Body of pancreas (tissue), 4 donors: ENCODE data around the gene SFXN2. TPM values are rescaled to one million over a fixed set of nuclear protein-coding genes. Genes with fewer than 3 reads are reported as not detected.

Experiments
- ATAC-seq: fragments of 150-250 bp; one replicate; pipeline ENCODE4 v1.9.1; 2016
- DNase-seq, 4 donors: peaks; one replicate each; pipeline ENCODE4 v3.0.0-alpha.2; 2019
- H3K27ac ChIP-seq, 4 donors: fragments of 200-600 bp; sonication (generic); 1 replicate in 3 of 4; 2 replicates in 1 of 4; pipeline versions ENCODE4 v1.5.1 to v1.6.1; 2016 to 2019; ENCODE audit warnings: mild to moderate bottlenecking in 1 of 4, mixed read lengths in 1 of 4, moderate library complexity in 1 of 4
- H3K27me3 ChIP-seq, 2 donors: fragments of 200-600 bp; sonication (generic); one replicate each; pipeline ENCODE4 v1.6.0; 2016; ENCODE audit warnings: mild to moderate bottlenecking in 1 of 2
- H3K36me3 ChIP-seq, 2 donors: fragments of 200-600 bp; sonication (generic); replicated peaks in 1 of 2; 2 replicates each; pipeline ENCODE4 v1.5.1; 2016; ENCODE audit warnings: low read depth in 2 of 2; ENCODE audit not compliant: insufficient read depth in 1 of 2
- H3K4me1 ChIP-seq: fragments of 200-600 bp; sonication (generic); one replicate; pipeline ENCODE4 v1.6.0; 2016
- H3K4me3 ChIP-seq, 2 donors: fragments of 200-600 bp; sonication (generic); 1 replicate in 1 of 2; 2 replicates in 1 of 2; pipeline ENCODE4 v1.5.1; 2016 to 2019
- H3K9me3 ChIP-seq, 3 donors: fragments of 200-600 bp; sonication (generic); 1 replicate in 2 of 3; 2 replicates in 1 of 3; pipeline ENCODE4 v1.5.1; 2016
- POLR2A ChIP-seq, 3 donors: fragments of 450-650 bp; IDR thresholded peaks; one replicate each; pipeline ENCODE4 v1.6.1; 2016; ENCODE audit warnings: antibody characterized with exemption in 3 of 3, mild to moderate bottlenecking in 2 of 3
- WGBS, 2 donors: methylation state at CpG; one replicate each; pipeline ENCODE4 v1.1.5; 2017; 5-methylcytosine and 5-hydroxymethylcytosine counted together
- intact Hi-C: fragments of 100-400 bp; cut with DNase I; formaldehyde crosslinking; loops from one replicate; pipeline ENCODE4 v1.15.1; 2023
- total RNA-seq, 2 donors: library from RNA; depleted of rRNA; stranded (reverse); fragments of >200 nt; gene quantifications; one replicate each; pipeline ENCODE4 v1.1.0, GENCODE V29; 2016
- TF ChIP-seq, protein P1 (sequence below), 7 experiments: fragments of 450-650 bp in 4 of 7; fragments of 200-600 bp in 3 of 7; sonication (generic) in 3 of 7; IDR thresholded peaks; one replicate each; pipeline ENCODE4 v1.5.1; 2016 to 2019; ENCODE audit warnings: antibody characterized with exemption in 7 of 7

Gene SFXN2
- total RNA-seq, 2 donors from 2014 or later, result 2.1 to 7.3 TPM

DNA sequence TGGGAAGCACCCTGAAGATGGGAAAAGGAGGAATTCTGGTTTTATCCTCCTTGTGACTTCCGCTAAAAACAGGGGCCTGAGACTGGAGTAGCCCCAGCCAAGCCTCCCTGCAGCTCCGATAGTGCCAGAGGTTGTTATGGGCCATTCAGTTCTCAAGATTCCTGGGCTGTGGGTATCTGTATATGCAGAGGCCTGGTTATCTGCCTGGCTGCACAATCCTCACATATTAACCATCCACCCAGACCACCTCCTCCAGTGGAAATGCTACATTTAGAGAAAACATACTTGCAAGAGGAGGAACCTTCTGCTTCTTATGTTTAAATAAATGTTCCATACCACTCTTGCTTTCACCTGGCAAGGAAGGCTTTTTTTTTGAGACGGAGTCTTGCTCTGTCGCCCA lies 34.8 kb upstream of the SFXN2 start:
- Histone ChIP-seq H3K4me3 (no peak overlapping the region), H3K4me1 (peaks cover 35% of the 10 kb centered on the region), H3K27ac (no peak overlapping the region), H3K36me3 (no peaks in the 10 kb centered on the region), H3K9me3 (no peaks in the 10 kb centered on the region), H3K27me3 (no peaks in the 10 kb centered on the region)
- 97% methylated on average over 4 of the region's 4 CpGs for WGBS, 2 donors
- ATAC-seq (no peak), DNase-seq (no peak)
- intact Hi-C loops, result no loop called here
- TF ChIP-seq, protein P1, sequence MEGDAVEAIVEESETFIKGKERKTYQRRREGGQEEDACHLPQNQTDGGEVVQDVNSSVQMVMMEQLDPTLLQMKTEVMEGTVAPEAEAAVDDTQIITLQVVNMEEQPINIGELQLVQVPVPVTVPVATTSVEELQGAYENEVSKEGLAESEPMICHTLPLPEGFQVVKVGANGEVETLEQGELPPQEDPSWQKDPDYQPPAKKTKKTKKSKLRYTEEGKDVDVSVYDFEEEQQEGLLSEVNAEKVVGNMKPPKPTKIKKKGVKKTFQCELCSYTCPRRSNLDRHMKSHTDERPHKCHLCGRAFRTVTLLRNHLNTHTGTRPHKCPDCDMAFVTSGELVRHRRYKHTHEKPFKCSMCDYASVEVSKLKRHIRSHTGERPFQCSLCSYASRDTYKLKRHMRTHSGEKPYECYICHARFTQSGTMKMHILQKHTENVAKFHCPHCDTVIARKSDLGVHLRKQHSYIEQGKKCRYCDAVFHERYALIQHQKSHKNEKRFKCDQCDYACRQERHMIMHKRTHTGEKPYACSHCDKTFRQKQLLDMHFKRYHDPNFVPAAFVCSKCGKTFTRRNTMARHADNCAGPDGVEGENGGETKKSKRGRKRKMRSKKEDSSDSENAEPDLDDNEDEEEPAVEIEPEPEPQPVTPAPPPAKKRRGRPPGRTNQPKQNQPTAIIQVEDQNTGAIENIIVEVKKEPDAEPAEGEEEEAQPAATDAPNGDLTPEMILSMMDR (IDR thresholded peaks at IDR 0.05), result no peak
- TF ChIP-seq POLR2A (IDR thresholded peaks at IDR 0.05), result no peak

DNA sequence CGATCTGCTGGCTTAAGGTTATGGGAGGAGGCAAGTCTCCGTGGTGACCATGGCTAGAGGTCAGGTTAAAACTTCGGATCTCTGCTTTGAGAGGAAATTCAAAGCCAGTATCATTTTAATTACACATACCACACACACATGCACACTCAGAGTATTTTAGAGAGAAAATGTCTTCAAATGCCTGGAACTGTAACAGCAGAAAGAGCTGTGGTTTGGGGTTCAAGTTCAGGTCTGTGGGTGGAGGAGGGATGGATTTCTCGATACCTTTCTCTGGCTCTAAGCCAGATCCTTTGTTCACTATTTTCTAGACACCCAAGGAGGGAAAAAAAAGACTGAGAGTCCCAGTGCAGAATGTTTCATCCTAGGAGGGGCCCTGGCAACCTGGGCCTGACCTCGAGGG lies 32.7 kb upstream of the SFXN2 start:
- H3K4me3 ChIP-seq, result no peak overlapping the region
- peaks cover 0 to 2% of the 10 kb centered on the region in 2 donors for H3K36me3 ChIP-seq
- ATAC-seq (no peak), DNase-seq (no peak)
- H3K4me1 ChIP-seq, result peaks cover 25% of the 10 kb centered on the region
- no peak overlapping the region for H3K27ac ChIP-seq
- H3K9me3 ChIP-seq, result no peaks in the 10 kb centered on the region
- intact Hi-C loops, result no loop called here
- no peaks in the 10 kb centered on the region for H3K27me3 ChIP-seq
- TF ChIP-seq, protein P1 (IDR thresholded peaks at IDR 0.05), result no peak
- no peak for TF ChIP-seq POLR2A (IDR thresholded peaks at IDR 0.05)
- 78 to 83% methylated on average over 5 of the region's 5 CpGs for WGBS, 2 donors

DNA sequence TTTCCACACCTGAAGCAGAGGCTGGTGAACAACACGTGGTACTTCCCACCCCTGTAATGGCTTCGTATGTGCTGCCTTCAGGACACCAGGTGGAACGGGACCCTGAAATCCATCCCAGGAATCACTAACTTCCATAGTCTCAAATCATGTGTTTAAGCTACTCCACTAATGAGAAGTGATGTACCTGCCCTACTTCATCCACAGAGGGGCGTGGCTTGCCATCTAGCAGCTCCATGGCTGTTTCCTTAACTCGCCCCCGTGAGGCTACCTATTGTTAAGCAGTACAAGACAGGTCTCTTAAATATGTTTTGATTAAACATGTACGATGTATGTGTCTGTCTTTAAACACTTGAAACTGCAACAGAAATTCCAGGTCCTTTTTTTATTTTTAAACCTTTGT lies 32.0 kb upstream of the SFXN2 start:
- WGBS, 2 donors, result 93 to 94% methylated on average over 7 of the region's 7 CpGs
- TF ChIP-seq, protein P1 (IDR thresholded peaks at IDR 0.05), result no peak
- TF ChIP-seq POLR2A (IDR thresholded peaks at IDR 0.05), result no peak
- Histone ChIP-seq H3K27me3 (no peaks in the 10 kb centered on the region), H3K4me1 (peaks cover 19% of the 10 kb centered on the region), H3K36me3 (peaks cover 0 to 2% of the 10 kb centered on the region in 2 donors), H3K27ac (no peak overlapping the region), H3K9me3 (no peaks in the 10 kb centered on the region), H3K4me3 (no peak overlapping the region)
- intact Hi-C loops, result no loop called here
- ATAC-seq (no peak), DNase-seq (no peak)

DNA sequence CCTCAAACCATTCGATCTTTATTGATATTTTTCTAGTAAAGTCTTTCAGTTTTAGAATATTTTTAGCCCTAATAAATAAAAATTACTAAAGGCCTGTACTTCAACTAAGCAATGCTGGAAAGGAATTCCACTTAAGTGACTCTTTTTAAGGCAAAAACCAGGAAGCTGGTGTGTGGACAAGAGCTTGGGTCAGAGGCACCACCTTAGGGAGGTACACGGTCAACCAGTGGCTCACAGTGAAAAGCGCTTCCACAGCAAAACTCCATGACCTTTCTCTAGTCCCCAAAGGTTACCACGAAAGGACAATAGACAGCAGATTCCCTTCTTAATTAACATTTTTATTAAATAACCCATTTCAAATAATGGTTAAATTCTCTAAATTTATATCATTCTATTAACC lies 31.5 kb upstream of the SFXN2 start:
- intact Hi-C loops, result no loop called here
- 82 to 87% methylated on average over 4 of the region's 4 CpGs for WGBS, 2 donors
- TF ChIP-seq, protein P1 (IDR thresholded peaks at IDR 0.05), result no peak
- TF ChIP-seq POLR2A (IDR thresholded peaks at IDR 0.05), result no peak

DNA sequence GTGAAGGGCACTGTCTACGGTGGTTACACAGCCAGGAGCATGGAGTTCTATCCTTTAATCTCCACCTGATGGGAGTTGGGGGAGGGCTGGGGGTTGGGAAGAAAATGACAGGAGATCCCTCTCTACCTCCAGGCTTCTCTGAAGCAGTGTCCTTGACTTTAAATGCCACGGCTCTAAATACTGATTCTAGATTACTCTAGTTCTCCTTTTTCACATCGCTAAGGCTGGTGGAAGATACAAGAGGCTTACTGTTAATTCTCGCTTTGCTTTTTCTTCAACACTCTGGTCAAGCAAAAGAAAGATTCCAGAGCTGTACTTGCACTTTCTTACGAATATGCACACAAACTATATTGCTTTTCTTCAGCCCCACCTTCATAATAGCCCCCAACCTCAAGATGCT lies 30.7 kb upstream of the SFXN2 start:
- no peak for ATAC-seq
- WGBS, 2 donors, result 80 to 88% methylated on average over 5 of the region's 5 CpGs
- Histone ChIP-seq H3K9me3 (no peaks in the 10 kb centered on the region), H3K4me1 (peaks cover 6% of the 10 kb centered on the region), H3K4me3 (no peak overlapping the region), H3K36me3 (peaks cover 0 to 2% of the 10 kb centered on the region in 2 donors), H3K27ac (no peak overlapping the region), H3K27me3 (no peaks in the 10 kb centered on the region)
- intact Hi-C loops, result no loop called here
- no peak for DNase-seq
- no peak for TF ChIP-seq POLR2A (IDR thresholded peaks at IDR 0.05)
- TF ChIP-seq, protein P1 (IDR thresholded peaks at IDR 0.05), result no peak

More for the DNA sequence above, 31.5 kb upstream of the SFXN2 start:
- Histone ChIP-seq H3K9me3 (no peaks in the 10 kb centered on the region), H3K4me1 (peaks cover 13% of the 10 kb centered on the region), H3K4me3 (no peak overlapping the region), H3K27me3 (no peaks in the 10 kb centered on the region), H3K36me3 (peaks cover 0 to 2% of the 10 kb centered on the region in 2 donors), H3K27ac (no peak overlapping the region)
- DNase-seq (no peak), ATAC-seq (no peak)
